Heart left ventricle (tissue), 13 donors: Measurements from ENCODE around the gene AGPAT4.

Experiments used
- CTCF ChIP-seq, 12 donors: fragments of 200-600 bp; sonication (generic) in 4 of 12; IDR thresholded peaks; one replicate each; pipeline versions ENCODE4 v1.5.0 to v1.8.0; 2018 to 2022; ENCODE audit warnings: antibody characterized with exemption in 12 of 12, mild to moderate bottlenecking in 5 of 12
- POLR2A ChIP-seq, 2 donors: fragments of 450-650 bp; IDR thresholded peaks; one replicate each; pipeline ENCODE4 v1.6.1; 2017; ENCODE audit warnings: antibody characterized with exemption in 2 of 2, mild to moderate bottlenecking in 2 of 2, moderate library complexity in 2 of 2
- donor health status: ischemic (EF 13 %, LVEDD 7.1; RV severe dilation, severe dysfunction).
- donor health status: DM: no; HTN: yes; CAD: no.
- donor health status: DM: no; HTN: no; CAD: no.
- donor health status: ischemic (EF 25% LVEDD 6.9; RV normal size, moderate dysfunction).
- donor health status: ischemic (EF 25% LVEDD 5.7; RV mildly dilated, moderate dysfunction).
- donor health status: ischemic (EF 35%, LVEDD 5.7; RV mildly dilated, moderate dysfunction).
- donor health status: nonischemic (EF 11% LVEDD 7.7; RV severe dilation, severe dysfunction).
- donor health status: DM: yes; HTN: yes; CAD: no.
- donor health status: PGD.
- donor health status: ischemic (EF 29% LVEDD 5.4; RV normal size, mild dysfunction).
- donor health status: nonischemic (EF 23%, LVEDD 6.1; RV moderate dilation, normal function).

GRCh38 chr6:161128680-161129196, 145.1 kb downstream of the AGPAT4 start:
- TF ChIP-seq CTCF (IDR thresholded peaks at IDR 0.05) (no peak), POLR2A (IDR thresholded peaks at IDR 0.05) (no peak)
